Measurements from ENCODE around the gene OR2AG2.

OR2AG2 gene

DNA sequence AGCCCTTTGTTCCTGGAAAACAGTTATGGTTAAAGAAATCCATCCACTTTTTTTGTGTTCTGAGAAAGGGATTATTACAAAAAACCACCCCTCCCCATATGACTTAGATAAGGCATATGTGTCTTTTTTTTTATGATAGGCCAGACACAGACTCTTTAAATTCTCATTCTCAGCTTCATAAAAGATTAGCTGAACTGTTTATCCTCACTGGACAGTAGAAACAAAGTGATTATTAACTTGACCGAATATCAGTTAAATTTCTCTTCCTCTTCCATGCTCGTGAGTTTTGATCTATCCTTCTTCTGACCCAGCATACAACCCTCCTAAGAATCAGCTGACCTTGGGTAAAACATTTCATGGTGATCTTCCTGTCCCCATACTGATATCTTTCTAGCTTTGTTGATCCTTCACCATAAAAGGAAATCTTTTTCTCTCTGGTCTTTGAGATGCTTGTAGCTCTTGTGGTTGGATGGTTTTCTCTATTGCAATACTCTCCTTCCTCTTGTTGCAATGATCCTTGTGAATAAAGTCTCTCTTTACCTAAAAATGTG lies 26.2 kb downstream of the OR2AG2 start:
- DNase-seq (ENCODE audit: extremely low spot score), result no peak
- POLR2A ChIA-PET, result no interaction called here
- CTCF ChIA-PET, result interaction anchor here (0.6 to 1.9 kb wide), 3 partner anchors 9 to 16 kb away, joined by 4 to 5 read pairs (median 4); no protein-coding TSS in a partner anchor
- TF ChIP-seq TARDBP (IDR thresholded peaks at IDR 0.05), result no peak
- TF ChIP-seq CTBP1 (IDR thresholded peaks at IDR 0.05; ENCODE audit: borderline replicate concordance), result no peak
- TF ChIP-seq FOXA1 (IDR thresholded peaks at IDR 0.05), result no peak
- no peak for TF ChIP-seq NFRKB (IDR thresholded peaks at IDR 0.05)
- no peak for TF ChIP-seq SP1 (IDR thresholded peaks at IDR 0.05)
- TF ChIP-seq L3MBTL2 (conservative IDR thresholded peaks at IDR 0.05), result no peak
- TF ChIP-seq HDGF (IDR thresholded peaks at IDR 0.05; ENCODE audit: borderline replicate concordance), result no peak
- TF ChIP-seq ZNF384 (IDR thresholded peaks at IDR 0.05), result no peak
- TF ChIP-seq FOXM1 (IDR thresholded peaks at IDR 0.05; ENCODE audit: borderline replicate concordance), result no peak
- no peak for TF ChIP-seq ARNT (IDR thresholded peaks at IDR 0.05)
- TF ChIP-seq, protein P1, sequence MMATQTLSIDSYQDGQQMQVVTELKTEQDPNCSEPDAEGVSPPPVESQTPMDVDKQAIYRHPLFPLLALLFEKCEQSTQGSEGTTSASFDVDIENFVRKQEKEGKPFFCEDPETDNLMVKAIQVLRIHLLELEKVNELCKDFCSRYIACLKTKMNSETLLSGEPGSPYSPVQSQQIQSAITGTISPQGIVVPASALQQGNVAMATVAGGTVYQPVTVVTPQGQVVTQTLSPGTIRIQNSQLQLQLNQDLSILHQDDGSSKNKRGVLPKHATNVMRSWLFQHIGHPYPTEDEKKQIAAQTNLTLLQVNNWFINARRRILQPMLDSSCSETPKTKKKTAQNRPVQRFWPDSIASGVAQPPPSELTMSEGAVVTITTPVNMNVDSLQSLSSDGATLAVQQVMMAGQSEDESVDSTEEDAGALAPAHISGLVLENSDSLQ (IDR thresholded peaks at IDR 0.05), result no peak
- TF ChIP-seq SUZ12 (IDR thresholded peaks at IDR 0.05), result no peak

DNA sequence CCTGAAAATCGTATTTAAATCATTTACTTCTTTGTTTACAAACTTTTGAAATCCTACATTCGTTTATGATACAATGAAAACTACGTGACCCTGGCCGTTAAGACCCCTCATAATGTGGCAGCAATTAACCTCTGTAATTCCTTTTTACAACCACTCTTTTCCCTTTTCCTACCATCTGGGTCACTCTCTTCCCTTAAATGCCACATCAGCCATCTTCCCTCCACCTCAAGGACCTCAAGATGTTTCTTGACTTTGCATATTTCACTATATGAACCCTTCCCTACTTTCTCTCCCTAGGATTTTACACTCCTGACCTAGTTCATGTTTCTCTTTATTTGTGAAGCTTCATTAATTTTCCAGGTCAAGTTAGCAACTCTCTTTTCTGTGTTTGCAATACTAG lies 26.8 kb downstream of the OR2AG2 start:
- POLR2A ChIA-PET, result no interaction called here
- no peak for DNase-seq (ENCODE audit: extremely low spot score)
- CTCF ChIA-PET, result interaction anchor here (0.6 to 1.9 kb wide), 3 partner anchors 10 to 16 kb away, joined by 4 to 5 read pairs (median 4); no protein-coding TSS in a partner anchor
- TF ChIP-seq ELF4 (IDR thresholded peaks at IDR 0.05) (no peak), ZNF384 (IDR thresholded peaks at IDR 0.05) (no peak), BHLHE40 (IDR thresholded peaks at IDR 0.05; ENCODE audit: borderline replicate concordance) (no peak), L3MBTL2 (conservative IDR thresholded peaks at IDR 0.05) (no peak), CTBP1 (IDR thresholded peaks at IDR 0.05; ENCODE audit: borderline replicate concordance) (no peak)

DNA sequence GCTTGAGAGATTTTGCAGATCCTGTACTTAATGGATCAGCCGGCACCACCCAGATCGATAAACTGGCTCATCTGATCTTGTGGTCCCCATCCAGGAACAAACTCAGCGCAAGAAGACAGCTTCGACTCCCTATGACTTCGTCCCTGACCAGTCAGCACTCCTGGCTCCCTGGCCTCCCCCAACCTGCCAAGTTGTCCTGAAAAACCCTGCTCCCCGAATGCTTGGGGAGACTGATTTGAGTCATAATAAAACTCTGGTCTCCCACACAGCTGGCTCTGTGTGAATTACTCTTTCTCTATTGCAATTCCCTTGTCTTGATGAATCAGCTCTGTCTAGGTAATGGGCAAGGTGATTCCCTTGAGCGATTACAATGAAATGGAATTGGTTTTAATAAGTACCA lies 29.5 kb downstream of the OR2AG2 start:
- no peak for DNase-seq (ENCODE audit: extremely low spot score)
- ChIA-PET POLR2A (no interaction called here), CTCF (interaction anchor here (0.6 kb wide), 1 partner anchor 1250 kb away, joined by 3 read pairs; no protein-coding TSS in a partner anchor)
- TF ChIP-seq TARDBP (IDR thresholded peaks at IDR 0.05), result no peak
- TF ChIP-seq ELF4 (IDR thresholded peaks at IDR 0.05), result no peak
- TF ChIP-seq SUZ12 (IDR thresholded peaks at IDR 0.05), result no peak
- no peak for TF ChIP-seq HDGF (IDR thresholded peaks at IDR 0.05; ENCODE audit: borderline replicate concordance)
- no peak for TF ChIP-seq L3MBTL2 (conservative IDR thresholded peaks at IDR 0.05)
- no peak for TF ChIP-seq NFRKB (IDR thresholded peaks at IDR 0.05)
- TF ChIP-seq FOXM1 (IDR thresholded peaks at IDR 0.05; ENCODE audit: borderline replicate concordance), result no peak
- TF ChIP-seq ZNF384 (IDR thresholded peaks at IDR 0.05), result no peak
- no peak for TF ChIP-seq SP1 (IDR thresholded peaks at IDR 0.05)
- no peak for TF ChIP-seq BHLHE40 (IDR thresholded peaks at IDR 0.05; ENCODE audit: borderline replicate concordance)
- TF ChIP-seq CTBP1 (IDR thresholded peaks at IDR 0.05; ENCODE audit: borderline replicate concordance), result no peak
- no peak for TF ChIP-seq FOXK2 (IDR thresholded peaks at IDR 0.05)
- no peak for TF ChIP-seq ARNT (IDR thresholded peaks at IDR 0.05)

DNA sequence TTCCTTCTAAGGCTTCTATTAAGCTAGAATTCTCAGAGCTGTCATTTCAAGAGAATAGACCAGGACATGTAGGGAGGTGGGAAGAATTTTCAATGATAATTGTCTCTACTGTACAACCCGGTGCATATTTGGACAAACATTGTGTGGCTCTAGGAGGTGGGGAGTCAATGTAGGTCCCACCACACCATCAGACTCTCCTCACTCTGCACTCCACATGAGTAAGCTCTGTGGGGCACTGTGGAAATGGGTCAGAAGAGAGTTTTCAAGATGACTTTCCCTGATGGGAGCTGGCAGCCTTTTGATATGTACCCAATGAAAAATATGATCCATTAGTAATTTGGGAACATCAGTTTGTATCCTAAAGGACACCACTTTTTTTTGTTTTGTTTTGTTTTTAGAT lies 33.2 kb downstream of the OR2AG2 start:
- POLR2A ChIA-PET, result no interaction called here

DNA sequence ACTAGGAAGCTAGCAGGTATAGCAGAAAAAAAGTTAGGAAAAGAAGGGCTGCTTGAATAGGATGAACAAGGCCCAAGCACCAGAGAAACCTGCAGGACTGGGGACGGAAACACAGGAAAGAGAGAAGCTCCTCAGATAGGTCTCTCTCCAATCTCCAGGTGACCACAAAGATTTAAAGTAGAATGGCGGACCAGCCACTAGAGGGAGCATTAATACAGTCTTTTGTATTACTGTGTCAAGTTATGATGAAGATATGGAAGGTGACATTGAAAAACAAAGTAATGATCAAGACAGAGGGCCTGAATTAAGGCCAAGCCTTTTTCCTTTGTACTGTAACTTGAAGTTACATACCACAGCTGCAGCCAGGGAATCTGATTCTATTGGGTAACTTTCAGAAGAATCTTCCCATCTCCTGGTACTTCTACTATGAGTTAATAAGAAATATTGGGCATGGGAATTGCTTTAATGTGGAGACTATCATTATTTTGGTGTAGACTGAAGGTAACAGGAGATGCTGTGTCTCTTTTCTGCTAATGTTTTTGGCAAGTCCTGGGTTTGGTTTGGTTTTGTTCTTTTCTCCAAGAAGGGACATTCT lies 33.8 kb downstream of the OR2AG2 start:
- ChIA-PET POLR2A (no interaction called here), CTCF (interaction anchor here (0.6 to 4.3 kb wide), 9 partner anchors 9 to 203 kb away, joined by 3 to 41 read pairs (median 4); partner anchors contain the start of gene MRPL17)
- no peak for TF ChIP-seq CTBP1 (IDR thresholded peaks at IDR 0.05; ENCODE audit: borderline replicate concordance)
- no peak for TF ChIP-seq NFRKB (IDR thresholded peaks at IDR 0.05)
- no peak for TF ChIP-seq FOXK2 (IDR thresholded peaks at IDR 0.05)
- TF ChIP-seq TARDBP (IDR thresholded peaks at IDR 0.05), result no peak
- TF ChIP-seq ARNT (IDR thresholded peaks at IDR 0.05), result no peak
- no peak for TF ChIP-seq L3MBTL2 (conservative IDR thresholded peaks at IDR 0.05)
- no peak for TF ChIP-seq SUZ12 (IDR thresholded peaks at IDR 0.05)
- no peak for TF ChIP-seq ELF4 (IDR thresholded peaks at IDR 0.05)
- TF ChIP-seq FOXA1 (IDR thresholded peaks at IDR 0.05), result no peak
- no peak for TF ChIP-seq BHLHE40 (IDR thresholded peaks at IDR 0.05; ENCODE audit: borderline replicate concordance)
- no peak for TF ChIP-seq HDGF (IDR thresholded peaks at IDR 0.05; ENCODE audit: borderline replicate concordance)
- no peak for TF ChIP-seq LEF1 (IDR thresholded peaks at IDR 0.05; ENCODE audit: borderline replicate concordance)
- no peak for TF ChIP-seq SP1 (IDR thresholded peaks at IDR 0.05)
- no peak for TF ChIP-seq ZNF384 (IDR thresholded peaks at IDR 0.05)
- peak; percentile 50 for DNase-seq (ENCODE audit: extremely low spot score)

More for the DNA sequence above, 33.2 kb downstream of the OR2AG2 start:
- CTCF ChIA-PET, result interaction anchor here (0.7 to 4.3 kb wide), 3 partner anchors 12 to 42 kb away, joined by 3 to 41 read pairs (median 6); no protein-coding TSS in a partner anchor
- DNase-seq (ENCODE audit: extremely low spot score), result no peak
- no peak for TF ChIP-seq ELF4 (IDR thresholded peaks at IDR 0.05)
- no peak for TF ChIP-seq ARNT (IDR thresholded peaks at IDR 0.05)
- TF ChIP-seq SP1 (IDR thresholded peaks at IDR 0.05), result no peak
- TF ChIP-seq FOXA1 (IDR thresholded peaks at IDR 0.05), result no peak
- no peak for TF ChIP-seq FOXM1 (IDR thresholded peaks at IDR 0.05; ENCODE audit: borderline replicate concordance)
- TF ChIP-seq LEF1 (IDR thresholded peaks at IDR 0.05; ENCODE audit: borderline replicate concordance), result no peak
- TF ChIP-seq CTBP1 (IDR thresholded peaks at IDR 0.05; ENCODE audit: borderline replicate concordance), result no peak
- TF ChIP-seq, protein P1 (IDR thresholded peaks at IDR 0.05), result no peak
- no peak for TF ChIP-seq L3MBTL2 (conservative IDR thresholded peaks at IDR 0.05)

DNA sequence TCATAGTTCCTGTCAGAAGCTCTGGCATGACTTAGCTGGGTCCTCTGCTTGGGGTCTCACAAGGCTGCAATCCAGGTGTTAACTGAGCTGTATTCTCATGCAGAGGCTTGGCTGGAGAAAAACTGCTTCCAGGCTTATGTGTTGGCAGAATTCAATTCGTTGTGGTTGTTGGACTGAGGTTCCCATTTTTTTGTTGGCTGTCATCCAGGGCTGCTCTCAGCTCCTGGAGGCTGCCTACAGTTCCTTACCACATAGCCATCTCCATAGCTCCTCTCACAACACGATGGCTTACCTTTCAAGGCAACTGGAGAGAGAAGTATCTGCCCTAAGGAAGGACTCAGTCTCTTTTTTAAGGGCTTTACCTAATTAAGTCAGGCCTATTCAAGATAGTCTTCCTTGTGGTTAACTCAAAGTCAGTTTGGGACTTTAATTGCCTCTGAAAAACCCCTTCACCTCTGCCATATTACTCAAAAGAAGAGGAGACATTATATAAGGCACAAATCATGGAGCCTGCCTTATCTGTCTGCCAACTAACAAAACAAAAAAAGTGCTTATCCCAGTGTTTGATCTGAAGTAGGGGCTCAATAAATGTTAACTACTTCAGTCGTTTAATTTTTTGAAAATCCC lies 35.2 kb downstream of the OR2AG2 start:
- DNase-seq (ENCODE audit: extremely low spot score), result no peak
- POLR2A ChIA-PET, result no interaction called here
- CTCF ChIA-PET, result interaction anchor here (4.3 kb wide), 1 partner anchor 20 kb away, joined by 41 read pairs; no protein-coding TSS in a partner anchor
- TF ChIP-seq ARNT (IDR thresholded peaks at IDR 0.05) (no peak), ZNF384 (IDR thresholded peaks at IDR 0.05) (no peak), LEF1 (IDR thresholded peaks at IDR 0.05; ENCODE audit: borderline replicate concordance) (no peak), FOXA1 (IDR thresholded peaks at IDR 0.05) (no peak), HDGF (IDR thresholded peaks at IDR 0.05; ENCODE audit: borderline replicate concordance) (no peak), FOXK2 (IDR thresholded peaks at IDR 0.05) (no peak), SP1 (IDR thresholded peaks at IDR 0.05) (no peak), FOXM1 (IDR thresholded peaks at IDR 0.05; ENCODE audit: borderline replicate concordance) (no peak), BHLHE40 (IDR thresholded peaks at IDR 0.05; ENCODE audit: borderline replicate concordance) (no peak)
- TF ChIP-seq, protein P1 (IDR thresholded peaks at IDR 0.05), result no peak
